ENCODE measurements around the gene C17orf107. TPM values are rescaled to one million over a fixed set of nuclear protein-coding genes. Genes with fewer than 3 reads are reported as not detected.

Gene C17orf107
- total and polyA plus RNA-seq, 4 experiments from 2014 or later: 0.50 to 5.0 (median 2.5) TPM

GRCh38 chr17:4932756-4933155 lies 33.4 kb downstream of the C17orf107 start:
- ChIA-PET CTCF (ENCODE audit: partially characterized antibody) (interaction anchor here (0.8 to 1.1 kb wide), 2 partner anchors 23 kb away, joined by 3 to 4 read pairs; no protein-coding TSS in a partner anchor), POLR2A (ENCODE audit: partially characterized antibody) (interaction anchor here (1.1 to 1.7 kb wide), 2 partner anchors 16 to 35 kb away, joined by 4 to 5 read pairs; partner anchors contain the start of genes PFN1 and SPAG7)
- Histone ChIP-seq H3K4me1 (ENCODE audit: insufficient read depth, low read length) (peaks cover 10% of the 10 kb centered on the region), H3K36me3 (ENCODE audit: insufficient read depth, low read length) (peaks cover 8% of the 10 kb centered on the region), H3K4me3 (ENCODE audit: low read length in 2 of 2) (no peak overlapping the region), H3K27ac (ENCODE audit: low read depth, low read length) (no peak overlapping the region), H3K27me3 (ENCODE audit: insufficient read depth, low read length) (no peaks in the 10 kb centered on the region), H3K9me3 (ENCODE audit: control insufficient read depth in 1 of 2, low read length in 2 of 2) (no peaks in the 10 kb centered on the region)
- H3K27ac Mint-ChIP-seq: peak overlapping the region in 1 of 7 donors; percentile 24
- no peak for DNase-seq
- H3K27me3 Mint-ChIP-seq: no peaks in the 10 kb centered on the region
- intact Hi-C loops (cut with micrococcal nuclease): loop anchor here (5.0 kb wide), 1 partner anchor 35 kb away; the partner anchor contains the start of gene SPAG7
- no peak overlapping the region for H3K4me3 Mint-ChIP-seq
- peaks cover 12 to 36% (median 20%) of the 10 kb centered on the region in 4 donors for H3K4me1 Mint-ChIP-seq
- peaks cover 0 to 2% (median 0%) of the 10 kb centered on the region in 8 donors for H3K9me3 Mint-ChIP-seq
- peaks cover 13 to 16% of the 10 kb centered on the region in 2 donors for H3K36me3 Mint-ChIP-seq

GRCh38 chr17:4933646-4934045 lies 34.3 kb downstream of the C17orf107 start:
- Histone ChIP-seq H3K4me1 (ENCODE audit: insufficient read depth, low read length) (peaks cover 18% of the 10 kb centered on the region), H3K27me3 (ENCODE audit: insufficient read depth, low read length) (no peaks in the 10 kb centered on the region), H3K9me3 (ENCODE audit: control insufficient read depth in 1 of 2, low read length in 2 of 2) (no peaks in the 10 kb centered on the region), H3K4me3 (ENCODE audit: low read length in 2 of 2) (no peak overlapping the region), H3K27ac (ENCODE audit: low read depth, low read length) (no peak overlapping the region), H3K36me3 (ENCODE audit: insufficient read depth, low read length) (peaks cover 13% of the 10 kb centered on the region)
- DNase-seq: no peak
- Mint-ChIP-seq H3K36me3 (peaks cover 13 to 16% of the 10 kb centered on the region in 2 donors), H3K27ac (peak overlapping the region in 4 of 7 donors; percentile 31 to 86 (median 53)), H3K4me1 (peaks cover 18 to 42% (median 26%) of the 10 kb centered on the region in 4 donors), H3K4me3 (peak overlapping the region in 2 of 8 donors; percentile 6 to 55), H3K27me3 (no peaks in the 10 kb centered on the region), H3K9me3 (peaks cover 0 to 2% (median 0%) of the 10 kb centered on the region in 8 donors)
- intact Hi-C loops (cut with micrococcal nuclease): loop anchor here (5.0 kb wide), 1 partner anchor 34 kb away; the partner anchor contains the start of gene SPAG7
- ChIA-PET POLR2A (ENCODE audit: partially characterized antibody) (interaction anchor here (0.8 to 25.3 kb wide), 6 partner anchors 10 to 34 kb away, joined by 3 to 973 read pairs (median 6); partner anchors contain the start of genes C17orf107, PFN1 and SPAG7), CTCF (ENCODE audit: partially characterized antibody) (interaction anchor here (1.2 kb wide), 1 partner anchor 25 kb away, joined by 5 read pairs; no protein-coding TSS in a partner anchor)

GRCh38 chr17:4934173-4934979 lies 35.0 kb downstream of the C17orf107 start:
- H3K27ac ChIP-seq (ENCODE audit: low read depth, low read length): no peak overlapping the region
- peaks cover 9 to 20% of the 10 kb centered on the region in 2 donors for H3K36me3 Mint-ChIP-seq

GRCh38 chr17:4935650-4936049 lies 36.3 kb downstream of the C17orf107 start:
- no peak overlapping the region for H3K27ac Mint-ChIP-seq

More at GRCh38 chr17:4934173-4934979, 35.0 kb downstream of the C17orf107 start:
- peak overlapping the region in 5 of 8 donors; percentile 8 to 65 (median 55) for H3K4me3 Mint-ChIP-seq
- no peaks in the 10 kb centered on the region for H3K27me3 Mint-ChIP-seq
- Histone ChIP-seq H3K27me3 (ENCODE audit: insufficient read depth, low read length) (no peaks in the 10 kb centered on the region), H3K9me3 (ENCODE audit: control insufficient read depth in 1 of 2, low read length in 2 of 2) (no peaks in the 10 kb centered on the region), H3K4me3 (ENCODE audit: low read length in 2 of 2) (no peak overlapping the region), H3K4me1 (ENCODE audit: insufficient read depth, low read length) (peaks cover 26% of the 10 kb centered on the region), H3K36me3 (ENCODE audit: insufficient read depth, low read length) (peaks cover 13% of the 10 kb centered on the region)
- H3K27ac Mint-ChIP-seq: peak overlapping the region in 5 of 7 donors; percentile 41 to 86 (median 57)
- intact Hi-C loops (cut with micrococcal nuclease): loop anchor here (5.0 kb wide), 1 partner anchor 33 kb away; the partner anchor contains the start of gene SPAG7
- ChIA-PET POLR2A (ENCODE audit: partially characterized antibody) (interaction anchor here (0.7 to 25.3 kb wide), 7 partner anchors 9 to 35 kb away, joined by 3 to 973 read pairs (median 4); partner anchors contain the start of genes C17orf107, PFN1 and SPAG7), CTCF (ENCODE audit: partially characterized antibody) (interaction anchor here (1.2 kb wide), 1 partner anchor 25 kb away, joined by 5 read pairs; no protein-coding TSS in a partner anchor)
- DNase-seq: peak in 1 of 5 donors; percentile 23
- H3K4me1 Mint-ChIP-seq: peaks cover 23 to 50% (median 33%) of the 10 kb centered on the region in 4 donors
- peaks cover 0 to 2% (median 0%) of the 10 kb centered on the region in 8 donors for H3K9me3 Mint-ChIP-seq

GRCh38 chr17:4936436-4936835 lies 37.1 kb downstream of the C17orf107 start:
- peaks cover 27 to 55% (median 37%) of the 10 kb centered on the region in 4 donors for H3K4me1 Mint-ChIP-seq

More at GRCh38 chr17:4935650-4936049, 36.3 kb downstream of the C17orf107 start:
- POLR2A ChIA-PET (ENCODE audit: partially characterized antibody): interaction anchor here (0.6 to 25.3 kb wide), 4 partner anchors 9 to 32 kb away, joined by 3 to 973 read pairs (median 110); partner anchors contain the start of genes ENO3, PFN1 and SPAG7
- Histone ChIP-seq H3K27me3 (ENCODE audit: insufficient read depth, low read length) (no peaks in the 10 kb centered on the region), H3K4me1 (ENCODE audit: insufficient read depth, low read length) (peaks cover 27% of the 10 kb centered on the region), H3K36me3 (ENCODE audit: insufficient read depth, low read length) (peaks cover 13% of the 10 kb centered on the region), H3K9me3 (ENCODE audit: control insufficient read depth in 1 of 2, low read length in 2 of 2) (no peaks in the 10 kb centered on the region), H3K27ac (ENCODE audit: low read depth, low read length) (no peak overlapping the region), H3K4me3 (ENCODE audit: low read length in 2 of 2) (no peak overlapping the region)
- peaks cover 24 to 55% (median 33%) of the 10 kb centered on the region in 4 donors for H3K4me1 Mint-ChIP-seq
- H3K9me3 Mint-ChIP-seq: peaks cover 0 to 4% (median 0%) of the 10 kb centered on the region in 8 donors
- H3K36me3 Mint-ChIP-seq: peaks cover 7 to 24% of the 10 kb centered on the region in 2 donors
- no peak for DNase-seq
- no peaks in the 10 kb centered on the region for H3K27me3 Mint-ChIP-seq
- intact Hi-C loops (cut with micrococcal nuclease): no loop called here
- CTCF ChIA-PET (ENCODE audit: partially characterized antibody): no interaction called here
- no peak overlapping the region for H3K4me3 Mint-ChIP-seq

GRCh38 chr17:4937553-4937952 lies 38.2 kb downstream of the C17orf107 start:
- intact Hi-C loops (cut with micrococcal nuclease): no loop called here
- Mint-ChIP-seq H3K36me3 (peaks cover 18 to 32% of the 10 kb centered on the region in 2 donors), H3K4me1 (peaks cover 37 to 63% (median 48%) of the 10 kb centered on the region in 4 donors), H3K27me3 (no peaks in the 10 kb centered on the region), H3K9me3 (peaks cover 0 to 4% (median 0%) of the 10 kb centered on the region in 8 donors), H3K4me3 (peak overlapping the region in 6 of 8 donors; percentile 41 to 96 (median 60)), H3K27ac (no peak overlapping the region)
- ChIA-PET CTCF (ENCODE audit: partially characterized antibody) (no interaction called here), POLR2A (ENCODE audit: partially characterized antibody) (interaction anchor here (1.0 to 25.3 kb wide), 3 partner anchors 12 to 59 kb away, joined by 3 to 973 read pairs (median 215); partner anchors contain the start of genes ENO3, INCA1, PFN1 and SPAG7)
- Histone ChIP-seq H3K4me1 (ENCODE audit: insufficient read depth, low read length) (peaks cover 42% of the 10 kb centered on the region), H3K4me3 (ENCODE audit: low read length in 2 of 2) (no peak overlapping the region), H3K36me3 (ENCODE audit: insufficient read depth, low read length) (peaks cover 16% of the 10 kb centered on the region), H3K27me3 (ENCODE audit: insufficient read depth, low read length) (no peaks in the 10 kb centered on the region), H3K9me3 (ENCODE audit: control insufficient read depth in 1 of 2, low read length in 2 of 2) (no peaks in the 10 kb centered on the region), H3K27ac (ENCODE audit: low read depth, low read length) (no peak overlapping the region)
- no peak for DNase-seq

More at GRCh38 chr17:4936436-4936835, 37.1 kb downstream of the C17orf107 start:
- Mint-ChIP-seq H3K36me3 (peaks cover 8 to 24% of the 10 kb centered on the region in 2 donors), H3K9me3 (peaks cover 0 to 4% (median 0%) of the 10 kb centered on the region in 8 donors), H3K27me3 (no peaks in the 10 kb centered on the region), H3K27ac (peak overlapping the region in 3 of 7 donors; percentile 59 to 81 (median 74)), H3K4me3 (peak overlapping the region in 1 of 8 donors; percentile 1)
- intact Hi-C loops (cut with micrococcal nuclease): no loop called here
- ChIA-PET CTCF (ENCODE audit: partially characterized antibody) (no interaction called here), POLR2A (ENCODE audit: partially characterized antibody) (interaction anchor here (1.1 to 25.3 kb wide), 4 partner anchors 9 to 32 kb away, joined by 3 to 973 read pairs (median 110); partner anchors contain the start of genes ENO3, PFN1 and SPAG7)
- H3K27me3 ChIP-seq (ENCODE audit: insufficient read depth, low read length): no peaks in the 10 kb centered on the region
- H3K27ac ChIP-seq (ENCODE audit: low read depth, low read length): no peak overlapping the region
- DNase-seq: no peak
- no peak overlapping the region for H3K4me3 ChIP-seq (ENCODE audit: low read length in 2 of 2)
- H3K9me3 ChIP-seq (ENCODE audit: control insufficient read depth in 1 of 2, low read length in 2 of 2): no peaks in the 10 kb centered on the region
- H3K36me3 ChIP-seq (ENCODE audit: insufficient read depth, low read length): peaks cover 13% of the 10 kb centered on the region
- H3K4me1 ChIP-seq (ENCODE audit: insufficient read depth, low read length): peaks cover 31% of the 10 kb centered on the region
